CD4-positive, alpha-beta T cell (primary cell): ENCODE data around the gene SRRD. TPM values are rescaled to one million over a fixed set of nuclear protein-coding genes. Genes with fewer than 3 reads are reported as not detected.
A peak's percentile ranks its signal among the peaks of the same experiment; 100 is the strongest.

Experiments used
- ATAC-seq: fragments of 200-7000 bp; cut with Tn5 transposase; one replicate; pipeline ENCODE4 v1.10.0; 2022; ENCODE audit warnings: mild to moderate bottlenecking; ENCODE audit not compliant: poor library complexity
- CTCF ChIA-PET: fragments of 350-600 bp; sonication (Branson Sonifier 250); formaldehyde crosslinking; loops from one replicate; lab custom pipeline; 2021; ENCODE audit warnings: antibody characterized with exemption, inconsistent platforms; lab: Charles Lee
- POLR2A ChIA-PET: fragments of 350-600 bp; sonication (Branson Sonifier 250); formaldehyde crosslinking; loops from one replicate; lab custom pipeline; 2021; ENCODE audit warnings: antibody characterized with exemption, inconsistent platforms; lab: Charles Lee
- DNase-seq, 14 experiments: peaks; one replicate each; pipeline ENCODE4 v3.0.0-alpha.2; 2013 to 2020; ENCODE audit warnings: mixed read lengths in 2 of 14
- H3K27ac ChIP-seq, 2 donors: one replicate each; pipeline versions ENCODE4 v1.5.1 to v1.7.0; 2013; ENCODE audit warnings: low read length in 2 of 2, low read depth in 1 of 2, mild to moderate bottlenecking in 1 of 2
- H3K27me3 ChIP-seq, 2 experiments: 1 replicate in 1 of 2; 2 replicates in 1 of 2; pipeline versions ENCODE4 v1.6.1 to v1.7.0; 2013; ENCODE audit warnings: low read length in 2 of 2, control low read depth in 1 of 2, mild to moderate bottlenecking in 1 of 2, moderate library complexity in 1 of 2; ENCODE audit not compliant: insufficient read depth in 2 of 2, control insufficient read depth in 1 of 2
- H3K36me3 ChIP-seq: one replicate; pipeline ENCODE4 v1.6.1; 2013; ENCODE audit warnings: low read length, control low read depth; ENCODE audit not compliant: insufficient read depth
- H3K4me1 ChIP-seq: one replicate; pipeline ENCODE4 v1.6.1; 2013; ENCODE audit warnings: low read length, control low read depth; ENCODE audit not compliant: insufficient read depth
- H3K4me3 ChIP-seq: one replicate; pipeline ENCODE4 v1.5.1; 2013; ENCODE audit warnings: mild to moderate bottlenecking, low read length, moderate library complexity
- H3K9me3 ChIP-seq, 2 experiments: 1 replicate in 1 of 2; 2 replicates in 1 of 2; pipeline versions ENCODE4 v1.6.1 to v1.7.0; 2013; ENCODE audit warnings: low read length in 2 of 2, mild to moderate bottlenecking in 2 of 2, control low read depth in 1 of 2, moderate library complexity in 1 of 2; ENCODE audit not compliant: control insufficient read depth in 1 of 2, insufficient read depth in 1 of 2
- H3K27ac Mint-ChIP-seq: one replicate; pipeline ENCODE4 v1.8.0; 2020; ENCODE audit warnings: mixed read lengths
- H3K27me3 Mint-ChIP-seq: one replicate; pipeline ENCODE4 v1.8.0; 2021; ENCODE audit warnings: mixed read lengths
- H3K36me3 Mint-ChIP-seq: one replicate; pipeline ENCODE4 v1.8.0; 2021; ENCODE audit warnings: low read depth, mixed read lengths
- H3K4me1 Mint-ChIP-seq: one replicate; pipeline ENCODE4 v1.8.0; 2021; ENCODE audit warnings: low read depth, mixed read lengths
- H3K4me3 Mint-ChIP-seq: one replicate; pipeline ENCODE4 v1.8.0; 2020; ENCODE audit warnings: mild to moderate bottlenecking, mixed read lengths
- H3K9me3 Mint-ChIP-seq: one replicate; pipeline ENCODE4 v1.8.0; 2020; ENCODE audit warnings: mixed read lengths
- CTCF ChIP-seq: fragments of 200-600 bp; IDR thresholded peaks from one replicate; pipeline ENCODE4 v1.8.0; 2022; ENCODE audit warnings: antibody characterized with exemption, mild to moderate bottlenecking
- intact Hi-C, 2 experiments: fragments of 100-400 bp; cut with DNase I in 1 of 2; cut with micrococcal nuclease in 1 of 2; formaldehyde crosslinking; loops; one replicate each; pipeline versions ENCODE4 v1.15.1 to v1.9.0; 2023 to 2025; cut with DNase I, micrococcal nuclease
- total RNA-seq, 174 experiments: library from RNA in 2 of 174; stranded (reverse) in 2 of 174; gene quantifications; one replicate each; pipeline ENCODE4 v1.2.3 and lab custom pipeline; 2021 to 2026

SRRD gene
- total RNA-seq, 2 experiments from 2014 or later: 25.8 to 27.2 TPM

- DNase-seq: peak in 1 of 14 experiments; percentile 23
- intact Hi-C loops: no loop called here
Observed at GRCh38 chr22:26479043-26479791, 4.5 kb upstream of the SRRD start.

GRCh38 chr22:26479792-26480610 lies 3.7 kb upstream of the SRRD start:
- H3K4me3 Mint-ChIP-seq: peak overlapping the region; percentile 71
- TF ChIP-seq CTCF: no peak
- Histone ChIP-seq H3K36me3 (peaks cover 24% of the 10 kb centered on the region), H3K9me3 (no peaks in the 10 kb centered on the region), H3K27ac (peak overlapping the region in 1 of 2 donors; percentile 30), H3K4me3 (peak overlapping the region; percentile 38), H3K4me1 (peaks cover 56% of the 10 kb centered on the region), H3K27me3 (no peaks in the 10 kb centered on the region)
- peak overlapping the region; percentile 94 for H3K27ac Mint-ChIP-seq
- DNase-seq (peak in 1 of 14 experiments; percentile 24), ATAC-seq (no peak)
- ChIA-PET POLR2A (interaction anchor here (1.2 kb wide), 2 partner anchors 32 to 51 kb away, joined by 3 to 4 read pairs; partner anchors contain the start of genes ASPHD2 and TFIP11), CTCF (no interaction called here)
- H3K9me3 Mint-ChIP-seq: no peaks in the 10 kb centered on the region
- peaks cover 57% of the 10 kb centered on the region for H3K36me3 Mint-ChIP-seq
- H3K27me3 Mint-ChIP-seq: no peaks in the 10 kb centered on the region
- peaks cover 75% of the 10 kb centered on the region for H3K4me1 Mint-ChIP-seq
- intact Hi-C loops: loop anchor here in 1 of 2 experiments (2.0 to 5.0 kb wide), 2 partner anchors 191 to 1437 kb away; partner anchors contain the start of gene PITPNB

More at GRCh38 chr22:26479043-26479791, 4.5 kb upstream of the SRRD start:
- Mint-ChIP-seq H3K4me1 (peaks cover 67% of the 10 kb centered on the region), H3K4me3 (peak overlapping the region; percentile 71), H3K36me3 (peaks cover 62% of the 10 kb centered on the region), H3K9me3 (no peaks in the 10 kb centered on the region), H3K27ac (peak overlapping the region; percentile 5), H3K27me3 (no peaks in the 10 kb centered on the region)
- no peak for ATAC-seq
- H3K4me1 ChIP-seq: peaks cover 48% of the 10 kb centered on the region
- TF ChIP-seq CTCF: no peak
- H3K27me3 ChIP-seq: no peaks in the 10 kb centered on the region
- CTCF ChIA-PET: interaction anchor here (0.7 to 0.9 kb wide), 3 partner anchors 22 to 1391 kb away, joined by 3 to 4 read pairs (median 3); no protein-coding TSS in a partner anchor
- H3K4me3 ChIP-seq: peak overlapping the region; percentile 38
- no peaks in the 10 kb centered on the region for H3K9me3 ChIP-seq
- POLR2A ChIA-PET: interaction anchor here (1.2 kb wide), 2 partner anchors 33 to 50 kb away, joined by 3 to 4 read pairs; partner anchors contain the start of genes ASPHD2 and TFIP11
- H3K36me3 ChIP-seq: peaks cover 31% of the 10 kb centered on the region
- H3K27ac ChIP-seq: peak overlapping the region in 1 of 2 donors; percentile 30

- DNase-seq (no peak), ATAC-seq (no peak)
- peak overlapping the region; percentile 22 for H3K4me3 Mint-ChIP-seq
- Histone ChIP-seq H3K9me3 (no peaks in the 10 kb centered on the region), H3K4me3 (no peak overlapping the region), H3K27me3 (no peaks in the 10 kb centered on the region), H3K36me3 (peaks cover 20% of the 10 kb centered on the region), H3K4me1 (peaks cover 59% of the 10 kb centered on the region), H3K27ac (no peak overlapping the region)
- no peaks in the 10 kb centered on the region for H3K9me3 Mint-ChIP-seq
- intact Hi-C loops: loop anchor here in 1 of 2 experiments (2.0 to 5.0 kb wide), 2 partner anchors 190 to 1437 kb away; partner anchors contain the start of gene PITPNB
- peaks cover 81% of the 10 kb centered on the region for H3K4me1 Mint-ChIP-seq
- H3K27me3 Mint-ChIP-seq: no peaks in the 10 kb centered on the region
- POLR2A ChIA-PET: no interaction called here
- CTCF ChIA-PET: no interaction called here
- H3K27ac Mint-ChIP-seq: peak overlapping the region; percentile 94
- peaks cover 52% of the 10 kb centered on the region for H3K36me3 Mint-ChIP-seq
- TF ChIP-seq CTCF: no peak
Observed at GRCh38 chr22:26480611-26480932, 3.1 kb upstream of the SRRD start.
